Karpas-422 (cell line): Measurements from ENCODE around the gene RAD18. TPM values are rescaled to one million over a fixed set of nuclear protein-coding genes. Genes with fewer than 3 reads are reported as not detected.

Source experiments
- DNase-seq: peaks from one replicate; pipeline ENCODE4 v3.0.0-alpha.2; 2015
- H2AFZ ChIP-seq: fragments of 200-600 bp; sonication (generic); 2 replicates; pipeline ENCODE4 v1.6.1; 2014; ENCODE audit warnings: antibody characterized with exemption, low read length, mixed read lengths
- H3K27ac ChIP-seq: fragments of 200-600 bp; sonication (generic); 2 replicates; pipeline ENCODE4 v1.5.1; 2014; ENCODE audit warnings: mild to moderate bottlenecking, low read length, moderate library complexity
- H3K27me3 ChIP-seq: fragments of 200-600 bp; sonication (generic); 2 replicates; pipeline ENCODE4 v1.6.1; 2014; ENCODE audit warnings: low read length, mixed read lengths
- H3K36me3 ChIP-seq: fragments of 200-600 bp; sonication (generic); 2 replicates; pipeline ENCODE4 v1.6.1; 2014; ENCODE audit warnings: low read length, mixed read lengths; ENCODE audit not compliant: insufficient read depth
- H3K4me1 ChIP-seq: fragments of 200-600 bp; sonication (generic); 2 replicates; pipeline ENCODE4 v1.6.1; 2014; ENCODE audit warnings: mild to moderate bottlenecking, low read length, mixed read lengths
- H3K4me2 ChIP-seq: fragments of 200-600 bp; sonication (generic); 2 replicates; pipeline ENCODE4 v1.6.1; 2014; ENCODE audit warnings: low read length, low read depth, mild to moderate bottlenecking; ENCODE audit not compliant: poor library complexity, severe bottlenecking
- H3K4me3 ChIP-seq: fragments of 200-600 bp; sonication (generic); 2 replicates; pipeline ENCODE4 v1.5.1; 2014; ENCODE audit warnings: mild to moderate bottlenecking, antibody characterized with exemption, low read length, mixed read lengths
- H3K79me2 ChIP-seq: fragments of 200-600 bp; sonication (generic); 2 replicates; pipeline ENCODE4 v1.6.1; 2014; ENCODE audit warnings: mild to moderate bottlenecking, low read length, mixed read lengths
- H3K9ac ChIP-seq: fragments of 200-600 bp; sonication (generic); 2 replicates; pipeline ENCODE4 v1.6.0; 2014; ENCODE audit warnings: low read length
- H3K9me2 ChIP-seq: fragments of 200-600 bp; sonication (generic), shearing (Covaris generic); replicated peaks from 2 replicates; pipeline ENCODE4 v1.6.0; 2014; ENCODE audit warnings: mild to moderate bottlenecking, low read length, moderate library complexity; ENCODE audit not compliant: insufficient read depth
- H3K9me3 ChIP-seq: fragments of 300-700, 200-600 bp; sonication (generic); 2 replicates; pipeline ENCODE4 v1.6.1; 2014; ENCODE audit warnings: low read length, mixed read lengths
- H4K20me1 ChIP-seq: fragments of 200-600 bp; sonication (generic); 2 replicates; pipeline ENCODE4 v1.6.1; 2014; ENCODE audit warnings: mild to moderate bottlenecking, antibody characterized with exemption, low read length, low read depth; ENCODE audit not compliant: insufficient read depth
- small RNA-seq: library from RNA; depleted of rRNA; stranded (forward); fragments of <200 nt; gene quantifications from one replicate; pipeline ENCODE3, GENCODE V24; 2014
- total RNA-seq: library from RNA; depleted of rRNA; stranded (reverse); fragments of >200 nt; shearing (Covaris generic); gene quantifications from 2 replicates; pipeline ENCODE4 v1.2.3, GENCODE V29; 2014; ENCODE audit warnings: low replicate concordance; rRNA removed

Gene RAD18
- total RNA-seq, 1 experiment from 2014 or later, result 48.2 TPM

- Histone ChIP-seq H3K9ac (no peak overlapping the region), H3K79me2 (no peaks in the 10 kb centered on the region), H4K20me1 (no peaks in the 10 kb centered on the region), H2AFZ (no peak overlapping the region), H3K4me1 (no peaks in the 10 kb centered on the region), H3K27me3 (no peaks in the 10 kb centered on the region), H3K9me3 (no peaks in the 10 kb centered on the region), H3K4me2 (no peak overlapping the region), H3K4me3 (no peak overlapping the region), H3K36me3 (no peaks in the 10 kb centered on the region), H3K27ac (no peak overlapping the region), H3K9me2 (no peaks in the 10 kb centered on the region)
- no peak for DNase-seq
These were observed 126.1 kb downstream of the RAD18 start for GRCh38 chr3:8837162-8837561.

- Histone ChIP-seq H2AFZ (no peak overlapping the region), H3K4me1 (no peaks in the 10 kb centered on the region), H3K36me3 (no peaks in the 10 kb centered on the region), H3K27me3 (no peaks in the 10 kb centered on the region), H3K4me3 (no peak overlapping the region), H3K27ac (no peak overlapping the region), H3K79me2 (no peaks in the 10 kb centered on the region), H3K9ac (no peak overlapping the region), H3K4me2 (no peak overlapping the region), H3K9me3 (no peaks in the 10 kb centered on the region), H4K20me1 (no peaks in the 10 kb centered on the region), H3K9me2 (no peaks in the 10 kb centered on the region)
- no peak for DNase-seq
These were observed 127.2 kb downstream of the RAD18 start for GRCh38 chr3:8836096-8836495.

- Histone ChIP-seq H3K4me2 (no peak overlapping the region), H4K20me1 (no peaks in the 10 kb centered on the region), H3K27me3 (no peaks in the 10 kb centered on the region), H3K4me3 (no peak overlapping the region), H3K36me3 (no peaks in the 10 kb centered on the region), H3K79me2 (no peaks in the 10 kb centered on the region), H2AFZ (no peak overlapping the region), H3K9me3 (no peaks in the 10 kb centered on the region), H3K9ac (no peak overlapping the region), H3K9me2 (no peaks in the 10 kb centered on the region), H3K27ac (no peak overlapping the region), H3K4me1 (no peaks in the 10 kb centered on the region)
- DNase-seq, result no peak
These were observed 127.9 kb downstream of the RAD18 start for GRCh38 chr3:8835385-8835784.

GRCh38 chr3:8834974-8835373 is 128.3 kb downstream of the RAD18 start:
- Histone ChIP-seq H4K20me1 (no peaks in the 10 kb centered on the region), H3K36me3 (no peaks in the 10 kb centered on the region), H3K27ac (no peak overlapping the region), H3K4me2 (no peak overlapping the region), H3K79me2 (no peaks in the 10 kb centered on the region), H3K27me3 (no peaks in the 10 kb centered on the region), H3K9ac (no peak overlapping the region), H2AFZ (no peak overlapping the region), H3K4me3 (no peak overlapping the region), H3K9me2 (no peaks in the 10 kb centered on the region), H3K9me3 (no peaks in the 10 kb centered on the region), H3K4me1 (no peaks in the 10 kb centered on the region)
- DNase-seq, result no peak

- no peak overlapping the region for H3K9ac ChIP-seq
- no peak overlapping the region for H3K4me3 ChIP-seq
- no peaks in the 10 kb centered on the region for H3K4me1 ChIP-seq
- no peaks in the 10 kb centered on the region for H3K27me3 ChIP-seq
- no peak overlapping the region for H2AFZ ChIP-seq
- H3K79me2 ChIP-seq, result no peaks in the 10 kb centered on the region
- no peak for DNase-seq
- no peaks in the 10 kb centered on the region for H3K9me2 ChIP-seq
- no peak overlapping the region for H3K4me2 ChIP-seq
- no peaks in the 10 kb centered on the region; the same call in 1 of the 2 replicates for H3K36me3 ChIP-seq
- no peak overlapping the region for H3K27ac ChIP-seq
- H3K9me3 ChIP-seq, result no peaks in the 10 kb centered on the region
- H4K20me1 ChIP-seq, result no peaks in the 10 kb centered on the region
These were observed 135.6 kb downstream of the RAD18 start for GRCh38 chr3:8827641-8828040.

Small RNA genes lying within 50 kb of the gene (small RNA-seq; reads per million reads assigned to genes)
- not detected for gene RF00416

Other genes with a start within 250 kb of the RAD18 start
- not detected in 2 replicates for gene CAV3, start 229.7 kb downstream of the RAD18 start, total RNA-seq
- 4.1 and 9.9 TPM in 2 replicates for gene OXTR, start 193.9 kb downstream of the RAD18 start, total RNA-seq